GM23338 (cell line): ENCODE results near the gene AGAP5. TPM values are rescaled to one million over a fixed set of nuclear protein-coding genes. Genes with fewer than 3 reads are reported as not detected.

Experiments used
- ATAC-seq: fragments of 200-7000 bp; cut with Tn5 transposase; 3 replicates; pipeline ENCODE4 v1.9.1; 2020
- DNase-seq: peaks from one replicate; pipeline ENCODE4 v3.0.0-alpha.2; 2015; ENCODE audit warnings: low spot score
- H2AFZ ChIP-seq: fragments of 200-600 bp; sonication (generic); 2 replicates; pipeline ENCODE4 v1.8.0; 2016; ENCODE audit warnings: antibody characterized with exemption, mild to moderate bottlenecking, moderate library complexity
- H3F3A ChIP-seq: fragments of 200-600 bp; sonication (generic); replicated peaks from 2 replicates; pipeline ENCODE4 v1.8.0; 2017; ENCODE audit warnings: antibody characterized with exemption, mixed run types, low read depth
- H3K27ac ChIP-seq: fragments of 200-600 bp; sonication (generic); 2 replicates; pipeline ENCODE4 v1.6.1; 2016; ENCODE audit warnings: low read depth
- H3K27me3 ChIP-seq: fragments of 200-600 bp; sonication (generic); 2 replicates; pipeline ENCODE4 v1.8.0; 2016; ENCODE audit warnings: mild to moderate bottlenecking, mixed run types, moderate library complexity; ENCODE audit not compliant: insufficient read depth
- H3K36me3 ChIP-seq: fragments of 200-600 bp; sonication (generic); 2 replicates; pipeline ENCODE4 v1.8.0; 2016; ENCODE audit warnings: mild to moderate bottlenecking; ENCODE audit not compliant: insufficient read depth
- H3K4me1 ChIP-seq: fragments of 200-600 bp; sonication (generic); 2 replicates; pipeline ENCODE4 v1.8.0; 2016; ENCODE audit warnings: mild to moderate bottlenecking, moderate library complexity; ENCODE audit not compliant: insufficient read depth
- H3K4me2 ChIP-seq: fragments of 200-600 bp; sonication (generic); 2 replicates; pipeline ENCODE4 v1.7.1; 2017; ENCODE audit warnings: mixed run types
- H3K4me3 ChIP-seq: fragments of 200-600 bp; sonication (generic); 2 replicates; pipeline ENCODE4 v1.6.1; 2016; ENCODE audit warnings: mixed run types
- H3K79me2 ChIP-seq: fragments of 200-600 bp; sonication (generic); replicated peaks from 2 replicates; pipeline ENCODE4 v1.8.0; 2017; ENCODE audit warnings: mild to moderate bottlenecking; ENCODE audit not compliant: insufficient read depth
- H3K9me2 ChIP-seq: fragments of 200-600 bp; sonication (generic); 2 replicates; pipeline ENCODE4 v1.8.0; 2017; ENCODE audit not compliant: insufficient read depth
- H4K20me1 ChIP-seq: fragments of 200-600 bp; sonication (generic); replicated peaks from 2 replicates; pipeline ENCODE4 v1.8.0; 2017; ENCODE audit warnings: mild to moderate bottlenecking; ENCODE audit not compliant: insufficient read depth
- H3K27ac Mint-ChIP-seq: 2 replicates; pipeline ENCODE4 v1.8.0; 2020; ENCODE audit warnings: inconsistent platforms, mild to moderate bottlenecking, moderate library complexity, mixed read lengths
- H3K27me3 Mint-ChIP-seq: 3 replicates; pipeline ENCODE4 v1.8.0; 2022; ENCODE audit warnings: low read depth, mild to moderate bottlenecking, moderate library complexity, mixed read lengths, inconsistent platforms; ENCODE audit not compliant: insufficient read depth, poor library complexity
- H3K36me3 Mint-ChIP-seq: 3 replicates; pipeline ENCODE4 v1.8.0; 2021; ENCODE audit warnings: low read depth, mild to moderate bottlenecking, inconsistent platforms, moderate library complexity, mixed read lengths
- H3K4me1 Mint-ChIP-seq: 3 replicates; pipeline ENCODE4 v1.8.0; 2020; ENCODE audit warnings: mild to moderate bottlenecking, inconsistent platforms, mixed read lengths
- H3K4me3 Mint-ChIP-seq: 3 replicates; pipeline ENCODE4 v1.8.0; 2021; ENCODE audit warnings: moderate library complexity, mild to moderate bottlenecking, inconsistent platforms, mixed read lengths
- H3K9me3 Mint-ChIP-seq: 3 replicates; pipeline ENCODE4 v1.8.0; 2020; ENCODE audit warnings: moderate library complexity, mild to moderate bottlenecking, inconsistent platforms, mixed read lengths
- CREB1 ChIP-seq: fragments of 250-450 bp; sonication (Bioruptor Pico); IDR thresholded peaks from 2 replicates; pipeline ENCODE4 v1.5.0; 2020; ENCODE audit warnings: low read depth, mild to moderate bottlenecking, moderate library complexity
- CTCF ChIP-seq, 2 experiments: fragments of 200-600 bp in 1 of 2; sonication (generic) in 1 of 2; conservative IDR thresholded peaks; 2 replicates each; pipeline versions ENCODE4 v1.5.1 to v1.6.1; 2016 to 2017; ENCODE audit warnings: antibody characterized with exemption in 2 of 2, low read depth in 2 of 2, mild to moderate bottlenecking in 2 of 2, moderate library complexity in 1 of 2
- ETS1 ChIP-seq: IDR thresholded peaks from 2 replicates; pipeline ENCODE4 v1.6.1; 2016; ENCODE audit warnings: antibody characterized with exemption
- EZH2 ChIP-seq: fragments of 200-600 bp; sonication (generic); IDR thresholded peaks from one replicate; pipeline ENCODE4 v1.8.0; 2017; ENCODE audit warnings: antibody characterized with exemption, mild to moderate bottlenecking, low read depth; ENCODE audit not compliant: unreplicated experiment
- EZH2phosphoT487 ChIP-seq: fragments of 200-600 bp; sonication (generic); IDR thresholded peaks from one replicate; pipeline ENCODE4 v1.8.1; 2018; ENCODE audit warnings: antibody characterized with exemption; ENCODE audit not compliant: unreplicated experiment
- JUNB ChIP-seq: IDR thresholded peaks from one replicate; pipeline ENCODE4 v1.6.1; 2016; ENCODE audit warnings: antibody characterized with exemption; ENCODE audit not compliant: unreplicated experiment
- NANOG ChIP-seq: IDR thresholded peaks from 2 replicates; pipeline ENCODE4 v1.6.1; 2016; ENCODE audit warnings: antibody characterized with exemption, borderline replicate concordance
- POLR2AphosphoS5 ChIP-seq: IDR thresholded peaks from 2 replicates; pipeline ENCODE4 v1.6.1; 2016; ENCODE audit warnings: antibody characterized with exemption, low read depth
- STAT1 ChIP-seq: IDR thresholded peaks from one replicate; pipeline ENCODE4 v1.6.1; 2016; ENCODE audit warnings: antibody characterized with exemption; ENCODE audit not compliant: unreplicated experiment
- ZNF114 ChIP-seq: fragments of 250-450 bp; sonication (Bioruptor Pico); IDR thresholded peaks from 2 replicates; pipeline ENCODE4 v1.5.0; 2020; ENCODE audit warnings: mild to moderate bottlenecking, moderate library complexity
- ZNF331 ChIP-seq: fragments of 250-450 bp; sonication (Bioruptor Pico); IDR thresholded peaks from 2 replicates; pipeline ENCODE4 v1.5.0; 2020; ENCODE audit warnings: low read depth, mild to moderate bottlenecking, moderate library complexity
- polyA plus RNA-seq: library from polyadenylated mRNA; unstranded; fragments of >200 nt; fragmentation: Nextera tagmentation; extraction: Ambion mirVana; gene quantifications from 2 replicates; pipeline ENCODE4 v1.2.1, GENCODE V29; 2016
- total RNA-seq: library from RNA; depleted of rRNA; stranded (reverse); fragments of >200 nt; shearing (Covaris generic); gene quantifications from 2 replicates; pipeline ENCODE4 v1.2.3, GENCODE V29; 2014
- TF ChIP-seq, protein P1 (sequence below): fragments of 250-450 bp; sonication (Bioruptor Pico); IDR thresholded peaks from 2 replicates; pipeline ENCODE4 v1.5.0; 2020; ENCODE audit warnings: mild to moderate bottlenecking, moderate library complexity
- TF ChIP-seq, protein P2 (sequence below): IDR thresholded peaks from one replicate; pipeline ENCODE4 v1.6.1; 2018; ENCODE audit warnings: antibody characterized with exemption; ENCODE audit not compliant: unreplicated experiment

Gene AGAP5
- total and polyA plus RNA-seq, 2 experiments from 2014 or later, result 5.0 to 5.3 TPM

DNA sequence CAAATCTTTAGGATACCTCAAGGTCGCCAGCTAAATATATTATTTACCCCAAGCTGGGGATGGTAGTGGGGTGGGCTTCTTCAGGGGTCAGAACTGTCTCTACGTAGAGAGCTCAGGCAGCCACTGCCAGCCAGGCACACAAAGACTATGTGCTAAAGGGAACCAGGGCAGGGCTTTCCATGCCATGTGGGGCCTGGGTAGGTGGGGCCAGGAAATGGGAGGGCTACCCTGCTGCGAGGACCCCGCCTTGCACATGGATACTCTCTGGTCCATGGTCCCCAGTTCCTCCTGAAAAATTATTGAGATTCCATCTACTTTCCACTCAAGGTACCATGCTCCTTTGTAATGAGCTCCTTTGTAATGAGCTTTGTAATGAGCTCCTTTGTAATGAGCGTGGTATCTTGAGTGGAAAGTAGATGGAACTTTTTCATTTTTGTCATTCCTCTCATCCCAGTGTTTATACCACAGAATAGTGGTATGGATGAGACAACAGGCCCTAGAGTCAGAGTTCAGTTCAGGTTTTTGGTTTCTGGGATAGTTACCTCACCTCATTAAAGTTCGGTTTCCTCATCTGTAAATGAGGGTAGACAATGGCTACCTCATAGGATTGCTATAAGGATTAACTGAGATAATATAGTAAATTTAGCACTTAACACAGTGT is 47.9 kb downstream of the AGAP5 start:
- Histone ChIP-seq H3K27ac (no peak overlapping the region), H3K4me3 (no peak overlapping the region)
- no peak for DNase-seq

More for the DNA sequence above, 47.9 kb downstream of the AGAP5 start:
- no peak for ATAC-seq
- H3K4me2 ChIP-seq, result no peak overlapping the region
- 0 out of 2 replicates have a peak, but pooled peaks cover 6% of the 10 kb centered on the region for H3F3A ChIP-seq
- H4K20me1 ChIP-seq, result no peaks in the 10 kb centered on the region; the same call in 1 of the 2 replicates
- H3K4me1 ChIP-seq, result peaks cover 9% of the 10 kb centered on the region
- no peaks in the 10 kb centered on the region for H3K36me3 ChIP-seq
- H3K27ac Mint-ChIP-seq, result no peak overlapping the region
- H3K79me2 ChIP-seq, result no peaks in the 10 kb centered on the region
- no peaks in the 10 kb centered on the region for H3K9me2 ChIP-seq
- TF ChIP-seq EZH2 (no peak), NANOG (no peak), ETS1 (no peak), POLR2AphosphoS5 (no peak), JUNB (no peak), STAT1 (no peak), CTCF (conservative IDR thresholded peaks at IDR 0.05; ENCODE audit: low read depth in 2 of 2) (no peak), CREB1 (CRISPR knock-in tag) (no peak), ZNF331 (no peak), EZH2phosphoT487 (no peak), ZNF114 (CRISPR knock-in tag) (no peak)
- TF ChIP-seq, protein P1, sequence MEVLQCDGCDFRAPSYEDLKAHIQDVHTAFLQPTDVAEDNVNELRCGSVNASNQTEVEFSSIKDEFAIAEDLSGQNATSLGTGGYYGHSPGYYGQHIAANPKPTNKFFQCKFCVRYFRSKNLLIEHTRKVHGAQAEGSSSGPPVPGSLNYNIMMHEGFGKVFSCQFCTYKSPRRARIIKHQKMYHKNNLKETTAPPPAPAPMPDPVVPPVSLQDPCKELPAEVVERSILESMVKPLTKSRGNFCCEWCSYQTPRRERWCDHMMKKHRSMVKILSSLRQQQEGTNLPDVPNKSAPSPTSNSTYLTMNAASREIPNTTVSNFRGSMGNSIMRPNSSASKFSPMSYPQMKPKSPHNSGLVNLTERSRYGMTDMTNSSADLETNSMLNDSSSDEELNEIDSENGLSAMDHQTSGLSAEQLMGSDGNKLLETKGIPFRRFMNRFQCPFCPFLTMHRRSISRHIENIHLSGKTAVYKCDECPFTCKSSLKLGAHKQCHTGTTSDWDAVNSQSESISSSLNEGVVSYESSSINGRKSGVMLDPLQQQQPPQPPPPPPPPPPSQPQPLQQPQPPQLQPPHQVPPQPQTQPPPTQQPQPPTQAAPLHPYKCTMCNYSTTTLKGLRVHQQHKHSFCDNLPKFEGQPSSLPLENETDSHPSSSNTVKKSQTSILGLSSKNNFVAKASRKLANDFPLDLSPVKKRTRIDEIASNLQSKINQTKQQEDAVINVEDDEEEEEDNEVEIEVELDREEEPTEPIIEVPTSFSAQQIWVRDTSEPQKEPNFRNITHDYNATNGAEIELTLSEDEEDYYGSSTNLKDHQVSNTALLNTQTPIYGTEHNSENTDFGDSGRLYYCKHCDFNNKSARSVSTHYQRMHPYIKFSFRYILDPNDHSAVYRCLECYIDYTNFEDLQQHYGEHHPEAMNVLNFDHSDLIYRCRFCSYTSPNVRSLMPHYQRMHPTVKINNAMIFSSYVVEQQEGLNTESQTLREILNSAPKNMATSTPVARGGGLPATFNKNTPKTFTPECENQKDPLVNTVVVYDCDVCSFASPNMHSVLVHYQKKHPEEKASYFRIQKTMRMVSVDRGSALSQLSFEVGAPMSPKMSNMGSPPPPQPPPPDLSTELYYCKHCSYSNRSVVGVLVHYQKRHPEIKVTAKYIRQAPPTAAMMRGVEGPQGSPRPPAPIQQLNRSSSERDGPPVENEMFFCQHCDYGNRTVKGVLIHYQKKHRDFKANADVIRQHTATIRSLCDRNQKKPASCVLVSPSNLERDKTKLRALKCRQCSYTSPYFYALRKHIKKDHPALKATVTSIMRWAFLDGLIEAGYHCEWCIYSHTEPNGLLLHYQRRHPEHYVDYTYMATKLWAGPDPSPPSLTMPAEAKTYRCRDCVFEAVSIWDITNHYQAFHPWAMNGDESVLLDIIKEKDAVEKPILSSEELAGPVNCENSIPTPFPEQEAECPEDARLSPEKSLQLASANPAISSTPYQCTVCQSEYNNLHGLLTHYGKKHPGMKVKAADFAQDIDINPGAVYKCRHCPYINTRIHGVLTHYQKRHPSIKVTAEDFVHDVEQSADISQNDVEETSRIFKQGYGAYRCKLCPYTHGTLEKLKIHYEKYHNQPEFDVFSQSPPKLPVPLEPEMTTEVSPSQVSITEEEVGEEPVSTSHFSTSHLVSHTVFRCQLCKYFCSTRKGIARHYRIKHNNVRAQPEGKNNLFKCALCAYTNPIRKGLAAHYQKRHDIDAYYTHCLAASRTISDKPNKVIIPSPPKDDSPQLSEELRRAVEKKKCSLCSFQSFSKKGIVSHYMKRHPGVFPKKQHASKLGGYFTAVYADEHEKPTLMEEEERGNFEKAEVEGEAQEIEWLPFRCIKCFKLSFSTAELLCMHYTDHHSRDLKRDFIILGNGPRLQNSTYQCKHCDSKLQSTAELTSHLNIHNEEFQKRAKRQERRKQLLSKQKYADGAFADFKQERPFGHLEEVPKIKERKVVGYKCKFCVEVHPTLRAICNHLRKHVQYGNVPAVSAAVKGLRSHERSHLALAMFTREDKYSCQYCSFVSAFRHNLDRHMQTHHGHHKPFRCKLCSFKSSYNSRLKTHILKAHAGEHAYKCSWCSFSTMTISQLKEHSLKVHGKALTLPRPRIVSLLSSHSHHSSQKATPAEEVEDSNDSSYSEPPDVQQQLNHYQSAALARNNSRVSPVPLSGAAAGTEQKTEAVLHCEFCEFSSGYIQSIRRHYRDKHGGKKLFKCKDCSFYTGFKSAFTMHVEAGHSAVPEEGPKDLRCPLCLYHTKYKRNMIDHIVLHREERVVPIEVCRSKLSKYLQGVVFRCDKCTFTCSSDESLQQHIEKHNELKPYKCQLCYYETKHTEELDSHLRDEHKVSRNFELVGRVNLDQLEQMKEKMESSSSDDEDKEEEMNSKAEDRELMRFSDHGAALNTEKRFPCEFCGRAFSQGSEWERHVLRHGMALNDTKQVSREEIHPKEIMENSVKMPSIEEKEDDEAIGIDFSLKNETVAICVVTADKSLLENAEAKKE (CRISPR knock-in tag), result no peak
- TF ChIP-seq, protein P2, sequence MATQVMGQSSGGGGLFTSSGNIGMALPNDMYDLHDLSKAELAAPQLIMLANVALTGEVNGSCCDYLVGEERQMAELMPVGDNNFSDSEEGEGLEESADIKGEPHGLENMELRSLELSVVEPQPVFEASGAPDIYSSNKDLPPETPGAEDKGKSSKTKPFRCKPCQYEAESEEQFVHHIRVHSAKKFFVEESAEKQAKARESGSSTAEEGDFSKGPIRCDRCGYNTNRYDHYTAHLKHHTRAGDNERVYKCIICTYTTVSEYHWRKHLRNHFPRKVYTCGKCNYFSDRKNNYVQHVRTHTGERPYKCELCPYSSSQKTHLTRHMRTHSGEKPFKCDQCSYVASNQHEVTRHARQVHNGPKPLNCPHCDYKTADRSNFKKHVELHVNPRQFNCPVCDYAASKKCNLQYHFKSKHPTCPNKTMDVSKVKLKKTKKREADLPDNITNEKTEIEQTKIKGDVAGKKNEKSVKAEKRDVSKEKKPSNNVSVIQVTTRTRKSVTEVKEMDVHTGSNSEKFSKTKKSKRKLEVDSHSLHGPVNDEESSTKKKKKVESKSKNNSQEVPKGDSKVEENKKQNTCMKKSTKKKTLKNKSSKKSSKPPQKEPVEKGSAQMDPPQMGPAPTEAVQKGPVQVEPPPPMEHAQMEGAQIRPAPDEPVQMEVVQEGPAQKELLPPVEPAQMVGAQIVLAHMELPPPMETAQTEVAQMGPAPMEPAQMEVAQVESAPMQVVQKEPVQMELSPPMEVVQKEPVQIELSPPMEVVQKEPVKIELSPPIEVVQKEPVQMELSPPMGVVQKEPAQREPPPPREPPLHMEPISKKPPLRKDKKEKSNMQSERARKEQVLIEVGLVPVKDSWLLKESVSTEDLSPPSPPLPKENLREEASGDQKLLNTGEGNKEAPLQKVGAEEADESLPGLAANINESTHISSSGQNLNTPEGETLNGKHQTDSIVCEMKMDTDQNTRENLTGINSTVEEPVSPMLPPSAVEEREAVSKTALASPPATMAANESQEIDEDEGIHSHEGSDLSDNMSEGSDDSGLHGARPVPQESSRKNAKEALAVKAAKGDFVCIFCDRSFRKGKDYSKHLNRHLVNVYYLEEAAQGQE, result no peak
- H3K4me3 Mint-ChIP-seq, result no peak overlapping the region; the same call in 2 of the 3 replicates
- H2AFZ ChIP-seq, result no peak overlapping the region
- H3K9me3 Mint-ChIP-seq, result no peaks in the 10 kb centered on the region; the same call in 2 of the 3 replicates
- peaks cover 25% of the 10 kb centered on the region for H3K4me1 Mint-ChIP-seq
- H3K36me3 Mint-ChIP-seq, result no peaks in the 10 kb centered on the region; the same call in 2 of the 3 replicates
- peaks cover 13% of the 10 kb centered on the region for H3K27me3 Mint-ChIP-seq
- no peaks in the 10 kb centered on the region for H3K27me3 ChIP-seq
